Smooth muscle cell (in vitro differentiated cells): Measurements from ENCODE around the gene NCCRP1. TPM values are rescaled to one million over a fixed set of nuclear protein-coding genes. Genes with fewer than 3 reads are reported as not detected.
A peak's percentile ranks its signal among the peaks of the same experiment; 100 is the strongest.

ENCODE experiments used
- DNase-seq: peaks from one replicate; lab custom pipeline; 2025; ENCODE audit not compliant: unreplicated experiment; lab: John Stamatoyannopoulos, UW
- H2AFZ ChIP-seq: fragments of 200-600 bp; sonication (generic); 2 replicates; pipeline ENCODE4 v1.6.0; 2016; ENCODE audit warnings: antibody characterized with exemption, low read depth, mild to moderate bottlenecking
- H3F3A ChIP-seq: fragments of 200-600 bp; sonication (generic); 2 replicates; pipeline ENCODE4 v1.6.0; 2017; ENCODE audit warnings: antibody characterized with exemption, low read depth
- H3K27ac ChIP-seq: fragments of 200-600 bp; sonication (generic); 2 replicates; pipeline ENCODE4 v1.5.1; 2016; ENCODE audit warnings: low read depth, mild to moderate bottlenecking
- H3K27me3 ChIP-seq: fragments of 200-600 bp; sonication (generic); 2 replicates; pipeline ENCODE4 v1.6.1; 2016; ENCODE audit warnings: low read depth, mild to moderate bottlenecking
- H3K36me3 ChIP-seq: fragments of 200-600 bp; sonication (generic); 2 replicates; pipeline ENCODE4 v1.5.1; 2016; ENCODE audit warnings: low read depth
- H3K4me1 ChIP-seq: fragments of 200-600 bp; sonication (generic); 2 replicates; pipeline ENCODE4 v1.5.1; 2016; ENCODE audit warnings: low read depth
- H3K4me2 ChIP-seq: fragments of 200-600 bp; sonication (generic); 2 replicates; pipeline ENCODE4 v1.6.0; 2016; ENCODE audit warnings: mild to moderate bottlenecking
- H3K4me3 ChIP-seq: fragments of 200-600 bp; sonication (generic); 2 replicates; pipeline ENCODE4 v1.5.1; 2016; ENCODE audit warnings: mild to moderate bottlenecking
- H3K79me2 ChIP-seq: fragments of 200-600 bp; sonication (generic); 2 replicates; pipeline ENCODE4 v1.6.0; 2016; ENCODE audit warnings: low read depth, mild to moderate bottlenecking
- H3K9ac ChIP-seq: fragments of 200-600 bp; sonication (generic); 2 replicates; pipeline ENCODE4 v1.6.0; 2016; ENCODE audit warnings: low read depth
- H3K9me3 ChIP-seq: fragments of 200-600 bp; sonication (generic); replicated peaks from 2 replicates; pipeline ENCODE4 v1.5.1; 2016; ENCODE audit warnings: low read depth
- H4K20me1 ChIP-seq: fragments of 200-600 bp; sonication (generic); 2 replicates; pipeline ENCODE4 v1.6.0; 2016; ENCODE audit warnings: low read depth
- WGBS: methylation state at CpG from one replicate; pipeline ENCODE4 v1.1.7; 2016; ENCODE audit warnings: low lambda C conversion rate; 5-methylcytosine and 5-hydroxymethylcytosine counted together
- polyA plus RNA-seq: library from polyadenylated mRNA; unstranded; fragments of >200 nt; fragmentation: Nextera tagmentation; extraction: Ambion mirVana; gene quantifications from 2 replicates; pipeline ENCODE4 v1.2.1, GENCODE V29; 2016
- total RNA-seq: library from RNA; depleted of rRNA; stranded (reverse); fragments of >200 nt; gene quantifications from 2 replicates; pipeline ENCODE4 v1.2.3, GENCODE V29; 2014
- TF ChIP-seq, protein P1 (sequence below): fragments of 200-600 bp; sonication (generic); IDR thresholded peaks from 2 replicates; pipeline ENCODE4 v1.5.1; 2017; ENCODE audit warnings: borderline replicate concordance, mild to moderate bottlenecking, antibody characterized with exemption; ENCODE audit not compliant: insufficient read depth, poor library complexity, severe bottlenecking

Gene NCCRP1
- total and polyA plus RNA-seq, 2 experiments from 2014 or later, result 1.5 to 4.0 TPM

DNA sequence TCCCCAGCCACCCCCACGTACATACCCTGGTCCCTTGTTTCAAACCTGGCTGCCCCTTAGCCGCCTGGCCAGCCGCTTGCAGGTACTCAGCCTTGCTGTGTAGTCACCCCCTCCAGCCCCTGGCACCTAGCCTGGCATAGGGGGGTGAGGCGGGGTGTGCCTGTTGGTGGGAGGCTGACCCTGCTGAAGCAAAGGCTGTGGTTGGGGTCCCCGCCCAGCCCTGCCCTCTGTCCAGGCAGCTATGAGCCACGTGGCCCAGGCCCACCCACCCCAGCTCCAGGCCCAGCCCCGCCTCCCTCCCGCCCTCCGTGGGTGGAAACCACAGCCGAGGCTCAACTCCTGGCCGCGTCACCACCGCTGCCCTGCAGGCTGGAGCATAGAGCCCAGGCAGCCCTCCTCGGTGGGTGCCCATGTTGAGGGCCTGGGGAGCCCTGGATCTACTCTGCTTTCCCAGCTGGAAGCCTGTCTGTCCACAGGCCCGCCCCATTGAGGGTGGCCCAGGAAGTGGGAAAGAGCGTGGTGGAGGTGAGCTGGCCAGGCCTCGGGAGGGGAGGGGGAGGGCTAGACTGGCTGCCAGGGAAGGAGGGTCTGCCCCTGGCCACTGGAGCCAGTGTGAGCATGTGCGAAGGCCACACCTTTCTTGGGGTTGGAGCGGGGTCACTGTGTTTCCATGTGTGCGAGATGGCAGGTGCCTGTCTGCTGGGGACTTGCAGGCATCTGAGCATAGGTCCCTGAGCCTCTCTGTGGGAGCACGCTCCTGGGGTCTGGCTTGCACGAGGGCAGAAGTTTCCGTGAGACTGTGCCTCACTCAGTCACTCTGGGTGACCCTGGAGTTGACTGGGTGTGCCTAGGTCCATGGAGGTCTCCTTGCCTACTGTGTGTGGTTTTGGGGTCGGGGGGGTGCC is 40.2 kb upstream of the NCCRP1 start:
- peak overlapping the region; percentile 79 for H3K4me2 ChIP-seq
- peaks cover 16% of the 10 kb centered on the region for H3K4me1 ChIP-seq
- no peaks in the 10 kb centered on the region for H3K9me3 ChIP-seq
- H3K27ac ChIP-seq, result no peak overlapping the region
- 60% methylated on average over 22 of the region's 24 CpGs for WGBS
- peaks cover 89% of the 10 kb centered on the region for H4K20me1 ChIP-seq
- no peak overlapping the region for H3K9ac ChIP-seq
- no peaks in the 10 kb centered on the region for H3K27me3 ChIP-seq
- H3F3A ChIP-seq, result peaks cover 7% of the 10 kb centered on the region
- peaks cover 43% of the 10 kb centered on the region for H3K79me2 ChIP-seq
- TF ChIP-seq, protein P1, sequence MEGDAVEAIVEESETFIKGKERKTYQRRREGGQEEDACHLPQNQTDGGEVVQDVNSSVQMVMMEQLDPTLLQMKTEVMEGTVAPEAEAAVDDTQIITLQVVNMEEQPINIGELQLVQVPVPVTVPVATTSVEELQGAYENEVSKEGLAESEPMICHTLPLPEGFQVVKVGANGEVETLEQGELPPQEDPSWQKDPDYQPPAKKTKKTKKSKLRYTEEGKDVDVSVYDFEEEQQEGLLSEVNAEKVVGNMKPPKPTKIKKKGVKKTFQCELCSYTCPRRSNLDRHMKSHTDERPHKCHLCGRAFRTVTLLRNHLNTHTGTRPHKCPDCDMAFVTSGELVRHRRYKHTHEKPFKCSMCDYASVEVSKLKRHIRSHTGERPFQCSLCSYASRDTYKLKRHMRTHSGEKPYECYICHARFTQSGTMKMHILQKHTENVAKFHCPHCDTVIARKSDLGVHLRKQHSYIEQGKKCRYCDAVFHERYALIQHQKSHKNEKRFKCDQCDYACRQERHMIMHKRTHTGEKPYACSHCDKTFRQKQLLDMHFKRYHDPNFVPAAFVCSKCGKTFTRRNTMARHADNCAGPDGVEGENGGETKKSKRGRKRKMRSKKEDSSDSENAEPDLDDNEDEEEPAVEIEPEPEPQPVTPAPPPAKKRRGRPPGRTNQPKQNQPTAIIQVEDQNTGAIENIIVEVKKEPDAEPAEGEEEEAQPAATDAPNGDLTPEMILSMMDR, result no peak
- DNase-seq, result no peak
- peak overlapping the region; percentile 23 for H3K4me3 ChIP-seq
- H3K36me3 ChIP-seq, result no peaks in the 10 kb centered on the region
- no peak overlapping the region for H2AFZ ChIP-seq

DNA sequence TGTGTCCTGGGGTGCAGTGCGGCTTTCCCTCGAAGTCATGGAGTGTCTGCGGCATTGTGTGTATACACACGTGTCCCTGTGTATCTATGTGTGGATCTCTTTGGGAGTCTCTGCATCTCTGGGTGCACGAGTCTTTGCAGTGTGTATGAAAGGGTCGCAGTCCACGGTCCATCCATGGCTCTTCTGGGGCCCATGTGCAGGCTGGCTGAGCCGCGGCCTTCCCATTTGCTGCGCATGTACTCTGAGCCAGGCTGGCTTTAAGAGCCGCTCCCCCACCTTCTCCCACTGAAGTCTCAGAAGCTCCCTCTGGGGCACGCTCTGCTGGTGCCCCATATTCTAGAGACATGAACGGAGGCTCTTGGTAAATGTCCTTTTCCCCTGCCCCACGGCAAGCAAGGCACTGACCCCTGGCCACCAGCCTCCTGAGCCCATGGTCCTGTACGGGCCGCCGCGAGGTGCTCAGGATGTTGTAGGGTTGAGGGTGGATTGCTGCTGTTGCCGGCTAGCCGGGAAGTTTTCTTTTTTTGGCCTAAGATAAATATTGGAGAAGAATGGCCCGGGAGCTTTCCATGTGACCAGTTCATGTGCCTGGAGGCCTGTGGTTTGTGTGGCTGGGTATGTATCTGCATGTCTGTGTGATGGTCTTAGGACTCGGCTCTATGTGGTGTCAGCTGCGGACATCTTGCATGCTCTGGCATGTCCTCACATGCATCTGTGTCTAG is 39.3 kb upstream of the NCCRP1 start:
- no peak overlapping the region for H3K4me3 ChIP-seq
- peaks cover 7% of the 10 kb centered on the region for H3F3A ChIP-seq
- H2AFZ ChIP-seq, result no peak overlapping the region
- TF ChIP-seq, protein P1, result no peak
- DNase-seq, result no peak
- no peaks in the 10 kb centered on the region for H3K27me3 ChIP-seq
- peak overlapping the region; percentile 79 for H3K4me2 ChIP-seq
- H4K20me1 ChIP-seq, result peaks cover 91% of the 10 kb centered on the region
- H3K9me3 ChIP-seq, result no peaks in the 10 kb centered on the region
- H3K4me1 ChIP-seq, result peaks cover 16% of the 10 kb centered on the region
- WGBS, result 66% methylated on average over 23 of the region's 23 CpGs
- H3K36me3 ChIP-seq, result no peaks in the 10 kb centered on the region
- peaks cover 44% of the 10 kb centered on the region for H3K79me2 ChIP-seq
- peak overlapping the region; percentile 50 for H3K27ac ChIP-seq
- H3K9ac ChIP-seq, result no peak overlapping the region

DNA sequence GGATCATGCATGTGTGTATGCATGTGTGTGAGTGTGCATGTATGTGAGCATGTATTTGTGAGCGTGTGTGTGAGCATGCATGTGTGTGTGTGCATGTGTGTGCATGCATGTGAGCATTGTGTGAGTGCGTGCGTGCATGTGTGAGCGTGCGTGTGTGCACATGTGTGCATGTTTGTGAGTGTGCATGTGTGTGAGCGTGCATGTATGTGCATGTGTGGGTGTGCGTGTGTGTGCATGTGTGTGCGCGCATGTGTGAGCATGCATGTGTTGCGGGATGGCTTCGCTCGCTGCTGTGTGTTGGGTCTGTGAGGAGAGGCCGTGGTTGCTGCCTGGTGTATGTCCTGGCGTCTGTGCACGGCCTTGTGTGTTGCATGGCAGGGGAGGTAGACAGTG is 38.8 kb upstream of the NCCRP1 start:
- Histone ChIP-seq H3K79me2 (peaks cover 47% of the 10 kb centered on the region), H3K9ac (no peak overlapping the region), H3K4me3 (no peak overlapping the region), H3K4me1 (peaks cover 16% of the 10 kb centered on the region), H2AFZ (no peak overlapping the region), H4K20me1 (peaks cover 91% of the 10 kb centered on the region), H3K9me3 (no peaks in the 10 kb centered on the region), H3K36me3 (no peaks in the 10 kb centered on the region), H3K27ac (no peak overlapping the region), H3K4me2 (peak overlapping the region; percentile 79), H3K27me3 (no peaks in the 10 kb centered on the region), H3F3A (peaks cover 7% of the 10 kb centered on the region)
- no peak for DNase-seq
- 91% methylated on average over 14 of the region's 15 CpGs for WGBS
- TF ChIP-seq, protein P1, result no peak
